Stomach (tissue), 9 donors: ENCODE measurements around the gene TBX21. TPM values are rescaled to one million over a fixed set of nuclear protein-coding genes. Genes with fewer than 3 reads are reported as not detected.

Experiments
- DNase-seq, 2 donors: peaks; one replicate each; pipeline versions ENCODE4 v3.0.0 to v3.0.0-alpha.2; 2013 to 2019
- H3K27ac ChIP-seq, 5 donors: fragments of 200-600 bp in 4 of 5; sonication (generic) in 4 of 5; one replicate each; pipeline ENCODE4 v1.5.1; 2013 to 2019; ENCODE audit warnings: mild to moderate bottlenecking in 1 of 5, moderate library complexity in 1 of 5
- H3K27me3 ChIP-seq, 3 donors: fragments of 200-600 bp; sonication (generic); one replicate each; pipeline ENCODE4 v1.5.1; 2017 to 2019; ENCODE audit warnings: mixed run types in 1 of 3
- H3K36me3 ChIP-seq, 4 donors: fragments of 200-600 bp; sonication (generic); 1 replicate in 3 of 4; 2 replicates in 1 of 4; pipeline ENCODE4 v1.5.1; 2016 to 2019
- H3K4me1 ChIP-seq, 4 donors: fragments of 200-600 bp; sonication (generic); one replicate each; pipeline ENCODE4 v1.5.1; 2016 to 2019
- H3K4me3 ChIP-seq, 4 donors: fragments of 200-600 bp; sonication (generic) in 3 of 4; one replicate each; pipeline ENCODE4 v1.5.1; 2016 to 2019; ENCODE audit warnings: mild to moderate bottlenecking in 1 of 4
- H3K9me3 ChIP-seq, 4 donors: fragments of 200-600 bp; sonication (generic); one replicate each; pipeline ENCODE4 v1.5.1; 2016 to 2019
- CTCF ChIP-seq, 7 experiments: fragments of 450-650 bp in 4 of 7; fragments of 200-600 bp in 3 of 7; sonication (generic) in 3 of 7; IDR thresholded peaks; one replicate each; pipeline ENCODE4 v1.5.1; 2016 to 2019; ENCODE audit warnings: antibody characterized with exemption in 7 of 7, control low read depth in 2 of 7, mild to moderate bottlenecking in 1 of 7
- EP300 ChIP-seq: sonication (generic); formaldehyde crosslinking; IDR thresholded peaks from one replicate; pipeline ENCODE4 v1.6.1; 2017; ENCODE audit warnings: antibody characterized with exemption
- POLR2A ChIP-seq, 4 donors: fragments of 450-650 bp; IDR thresholded peaks; one replicate each; pipeline ENCODE4 v1.6.1; 2016; ENCODE audit warnings: antibody characterized with exemption in 4 of 4, control low read depth in 2 of 4, mild to moderate bottlenecking in 1 of 4, moderate library complexity in 1 of 4
- POLR2AphosphoS5 ChIP-seq, 3 donors: sonication (generic); formaldehyde crosslinking; IDR thresholded peaks; one replicate each; pipeline ENCODE4 v1.6.1; 2016; ENCODE audit warnings: antibody characterized with exemption in 3 of 3
- WGBS, 5 donors: extraction: QIAGEN DNeasy Blood & Tissue Kit in 3 of 5; methylation state at CpG; one replicate each; pipeline versions ENCODE4 v1.1.5 to v1.1.7; 2013 to 2018; 5-methylcytosine and 5-hydroxymethylcytosine counted together
- intact Hi-C: fragments of 100-400 bp; cut with DNase I; formaldehyde crosslinking; loops from one replicate; pipeline ENCODE4 v1.15.1; 2023; ENCODE audit warnings: low total_unique reads
- polyA plus RNA-seq, 3 donors: library from polyadenylated mRNA; stranded (reverse); fragments of 200-250 nt; gene quantifications; one replicate each; pipeline ENCODE4 v1.2.3, GENCODE V29; 2013
- total RNA-seq, 5 donors: library from RNA; depleted of rRNA; stranded (reverse); fragments of >200 nt; gene quantifications; one replicate each; pipeline versions ENCODE4 v1.1.0 to v1.2.3, GENCODE V29; 2014 to 2016
- donor health status: healthy with polysubstance abuse.
- donor health status: Bipolar disorder and iron deficiency.
- donor health status: healthy.

TBX21 gene
- total and polyA plus RNA-seq, 8 donors, result 0.10 to 0.92 (median 0.31) TPM; not detected in 3

- 76 to 89% (median 85%) methylated on average over 4 of the region's 4 CpGs for WGBS, 5 donors
- intact Hi-C loops, result no loop called here
- Histone ChIP-seq H3K27ac (peak overlapping the region in 3 of 5 donors; percentile 26 to 65 (median 52)), H3K36me3 (peaks cover 21 to 54% (median 46%) of the 10 kb centered on the region in 4 donors), H3K4me1 (peaks cover 0 to 26% (median 17%) of the 10 kb centered on the region in 4 donors), H3K9me3 (no peaks in the 10 kb centered on the region), H3K27me3 (no peaks in the 10 kb centered on the region), H3K4me3 (no peak overlapping the region)
- TF ChIP-seq POLR2A (IDR thresholded peaks at IDR 0.05), result no peak
- DNase-seq, result no peak
Measured at GRCh38 chr17:47685556-47686275, 47.3 kb upstream of the TBX21 start.

DNA sequence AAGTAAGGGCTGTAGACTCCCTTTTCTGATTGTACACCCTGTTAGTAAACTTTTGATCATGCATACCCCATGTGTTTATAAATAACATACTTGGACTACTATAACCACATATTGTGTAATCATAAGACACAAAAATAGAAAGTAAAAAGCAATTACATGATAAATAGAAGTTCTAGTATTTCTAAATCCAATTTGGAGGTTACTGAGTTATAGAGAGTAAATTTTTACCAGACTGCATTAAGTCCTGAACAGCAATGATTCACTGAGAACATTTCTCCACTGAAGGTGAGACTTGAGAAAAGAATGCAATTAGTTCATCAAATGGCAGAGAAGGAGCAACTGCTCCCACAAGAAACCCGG, 46.8 kb upstream of the TBX21 start:
- Histone ChIP-seq H3K27me3 (no peaks in the 10 kb centered on the region), H3K4me1 (peaks cover 0 to 25% (median 17%) of the 10 kb centered on the region in 4 donors), H3K36me3 (peaks cover 16 to 49% (median 41%) of the 10 kb centered on the region in 4 donors), H3K4me3 (no peak overlapping the region), H3K27ac (peak overlapping the region in 3 of 5 donors; percentile 26 to 65 (median 52)), H3K9me3 (no peaks in the 10 kb centered on the region)
- WGBS, 5 donors, result 70 to 88% (median 78%) methylated on average over 1 of the region's 1 CpG
- intact Hi-C loops, result no loop called here
- no peak for DNase-seq
- TF ChIP-seq POLR2AphosphoS5 (IDR thresholded peaks at IDR 0.05), result no peak
- no peak for TF ChIP-seq CTCF (IDR thresholded peaks at IDR 0.05)
- TF ChIP-seq EP300, result no peak
- no peak for TF ChIP-seq POLR2A (IDR thresholded peaks at IDR 0.05)

DNA sequence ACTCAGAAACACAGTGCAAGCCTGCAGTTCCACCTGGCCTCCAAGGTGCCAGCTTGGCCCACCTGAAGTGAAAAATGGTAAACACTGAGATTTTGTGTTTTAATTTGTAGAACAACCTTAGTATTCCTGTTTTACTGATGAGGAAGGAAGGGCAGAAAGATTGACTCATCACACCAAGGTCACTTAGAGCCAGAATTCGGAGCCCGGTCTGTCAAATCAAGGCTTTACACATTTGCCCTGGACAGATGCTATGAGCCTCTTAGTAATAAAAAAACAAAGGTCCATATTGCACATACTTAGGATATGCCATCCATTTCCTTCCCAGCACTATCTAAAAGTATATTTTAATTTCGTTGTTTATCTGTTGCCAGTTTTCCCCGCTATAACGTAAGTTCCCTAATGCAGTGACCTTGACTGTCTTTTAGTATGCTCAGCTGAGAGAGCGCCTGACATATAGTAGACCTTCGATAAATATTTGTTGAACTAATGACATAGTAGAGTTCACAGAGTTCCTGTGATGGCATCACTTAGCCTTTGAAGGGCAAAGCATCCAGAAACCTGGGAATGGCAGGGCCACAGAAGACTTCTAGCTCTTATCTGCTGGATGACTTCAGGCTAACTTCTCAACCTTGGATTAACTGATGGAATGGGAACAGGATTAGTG, 46.2 kb upstream of the TBX21 start:
- TF ChIP-seq EP300, result no peak
- no peak for TF ChIP-seq CTCF (IDR thresholded peaks at IDR 0.05)
- TF ChIP-seq POLR2A (IDR thresholded peaks at IDR 0.05), result no peak
- TF ChIP-seq POLR2AphosphoS5 (IDR thresholded peaks at IDR 0.05), result no peak
- intact Hi-C loops, result no loop called here
- 71 to 78% (median 76%) methylated on average over 7 of the region's 7 CpGs for WGBS, 5 donors
- peak overlapping the region in 3 of 5 donors; percentile 26 to 65 (median 52) for H3K27ac ChIP-seq
- no peak overlapping the region for H3K4me3 ChIP-seq
- peaks cover 0 to 29% (median 17%) of the 10 kb centered on the region in 4 donors for H3K4me1 ChIP-seq
- H3K27me3 ChIP-seq, result no peaks in the 10 kb centered on the region
- DNase-seq, result no peak
- no peaks in the 10 kb centered on the region for H3K9me3 ChIP-seq
- peaks cover 10 to 44% (median 35%) of the 10 kb centered on the region in 4 donors for H3K36me3 ChIP-seq

DNA sequence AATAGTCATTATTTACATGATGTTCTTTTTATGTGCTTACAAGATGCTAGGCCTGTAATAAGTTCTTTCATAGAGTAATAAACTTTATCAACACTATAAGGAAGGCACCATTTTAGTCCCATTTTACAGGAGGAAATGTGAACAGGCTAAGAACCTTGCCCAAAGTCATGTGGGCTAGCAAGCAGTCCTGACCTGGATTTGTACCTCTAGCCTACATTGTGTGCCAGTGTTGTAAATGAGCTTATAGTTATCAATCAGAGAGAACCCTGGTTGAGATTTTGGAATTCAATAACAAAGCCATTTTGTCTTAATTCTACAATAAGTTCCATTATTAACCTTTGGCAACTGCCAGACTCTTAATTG, 45.7 kb upstream of the TBX21 start:
- intact Hi-C loops, result no loop called here
- H3K27ac ChIP-seq, result peak overlapping the region in 3 of 5 donors; percentile 26 to 65 (median 52)
- H3K9me3 ChIP-seq, result no peaks in the 10 kb centered on the region
- no peaks in the 10 kb centered on the region for H3K27me3 ChIP-seq
- TF ChIP-seq CTCF (IDR thresholded peaks at IDR 0.05), result no peak
- TF ChIP-seq EP300, result no peak
- no peak for TF ChIP-seq POLR2AphosphoS5 (IDR thresholded peaks at IDR 0.05)
- no peak for TF ChIP-seq POLR2A (IDR thresholded peaks at IDR 0.05)
- H3K36me3 ChIP-seq, result peaks cover 5 to 38% (median 30%) of the 10 kb centered on the region in 4 donors
- DNase-seq, result no peak
- peaks cover 0 to 34% (median 20%) of the 10 kb centered on the region in 4 donors for H3K4me1 ChIP-seq
- no peak overlapping the region for H3K4me3 ChIP-seq

GRCh38 chr17:47687748-47688147, 45.3 kb upstream of the TBX21 start:
- H3K4me1 ChIP-seq, result peaks cover 4 to 38% (median 25%) of the 10 kb centered on the region in 4 donors
- no peak overlapping the region for H3K4me3 ChIP-seq
- no peaks in the 10 kb centered on the region for H3K27me3 ChIP-seq
- no peak for TF ChIP-seq POLR2AphosphoS5 (IDR thresholded peaks at IDR 0.05)
- no peak for TF ChIP-seq CTCF (IDR thresholded peaks at IDR 0.05)
- H3K27ac ChIP-seq, result peak overlapping the region in 2 of 5 donors; percentile 52 to 65
- no peak for DNase-seq
- intact Hi-C loops, result no loop called here
- no peaks in the 10 kb centered on the region for H3K9me3 ChIP-seq
- 85 to 92% (median 91%) methylated on average over 1 of the region's 1 CpG for WGBS, 5 donors
- H3K36me3 ChIP-seq, result peaks cover under 1 to 34% (median 26%) of the 10 kb centered on the region in 4 donors
